ENCODE measurements around the gene CPA2.

The CPA2 gene

DNA sequence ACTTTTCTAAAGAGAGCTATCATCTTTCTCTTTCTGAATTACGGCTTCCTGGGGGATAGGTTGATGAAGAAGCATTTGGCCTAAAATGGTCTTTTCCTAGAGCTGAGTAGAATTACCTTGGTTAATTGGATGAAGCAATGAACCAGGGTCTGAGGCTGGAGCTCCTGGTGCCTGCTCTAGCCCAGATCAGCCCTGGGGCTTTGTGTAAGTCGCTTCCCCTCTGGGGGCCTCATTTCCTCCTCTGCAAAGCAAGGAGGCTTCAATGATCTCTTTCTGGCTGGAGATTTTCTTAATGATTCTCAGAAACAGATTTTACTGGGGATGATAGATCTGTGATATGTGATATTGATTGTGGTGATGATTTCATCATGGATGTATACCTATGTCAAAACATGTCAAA lies 3.5 kb upstream of the CPA2 start:
- Mint-ChIP-seq H3K27me3 (peaks cover 32% of the 10 kb centered on the region), H3K36me3 (ENCODE audit: insufficient read depth) (peaks cover 2% of the 10 kb centered on the region), H3K4me3 (no peak overlapping the region), H3K4me1 (peaks cover 5% of the 10 kb centered on the region), H3K27ac (ENCODE audit: low read depth) (no peak overlapping the region), H3K9me3 (no peaks in the 10 kb centered on the region)
- no peak for DNase-seq (ENCODE audit: low spot score in 2 of 2)
- no peak for ATAC-seq (replicated peaks; ENCODE audit: extremely low read depth, poor library complexity, severe bottlenecking)

DNA sequence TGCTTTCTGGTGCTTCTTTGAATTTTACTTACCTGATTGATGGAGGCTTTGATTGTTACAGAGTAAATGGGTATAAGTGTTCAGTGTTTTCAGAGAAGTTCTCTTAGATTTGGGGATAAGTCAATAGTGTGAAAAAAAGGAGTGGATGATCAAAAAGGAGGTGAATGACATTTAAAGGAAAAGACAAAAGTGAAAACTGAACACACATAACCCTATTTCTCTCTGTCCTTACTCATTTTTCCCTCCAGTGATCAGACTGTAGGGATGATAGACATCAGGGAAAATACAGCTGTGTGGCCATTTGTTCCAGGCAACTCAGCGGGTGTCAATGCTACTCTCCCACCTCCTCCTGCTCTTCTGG lies 278 bp downstream of the CPA2 start:
- ATAC-seq (replicated peaks; ENCODE audit: extremely low read depth, poor library complexity, severe bottlenecking) (no peak), DNase-seq (ENCODE audit: low spot score in 2 of 2) (no peak)
- peaks cover 51% of the 10 kb centered on the region for H3K27me3 Mint-ChIP-seq
- H3K36me3 Mint-ChIP-seq (ENCODE audit: insufficient read depth) = no peaks in the 10 kb centered on the region
- no peak overlapping the region for H3K27ac Mint-ChIP-seq (ENCODE audit: low read depth)
- H3K4me3 Mint-ChIP-seq = no peak overlapping the region
- H3K9me3 Mint-ChIP-seq = no peaks in the 10 kb centered on the region
- H3K4me1 Mint-ChIP-seq = peaks cover 5% of the 10 kb centered on the region

DNA sequence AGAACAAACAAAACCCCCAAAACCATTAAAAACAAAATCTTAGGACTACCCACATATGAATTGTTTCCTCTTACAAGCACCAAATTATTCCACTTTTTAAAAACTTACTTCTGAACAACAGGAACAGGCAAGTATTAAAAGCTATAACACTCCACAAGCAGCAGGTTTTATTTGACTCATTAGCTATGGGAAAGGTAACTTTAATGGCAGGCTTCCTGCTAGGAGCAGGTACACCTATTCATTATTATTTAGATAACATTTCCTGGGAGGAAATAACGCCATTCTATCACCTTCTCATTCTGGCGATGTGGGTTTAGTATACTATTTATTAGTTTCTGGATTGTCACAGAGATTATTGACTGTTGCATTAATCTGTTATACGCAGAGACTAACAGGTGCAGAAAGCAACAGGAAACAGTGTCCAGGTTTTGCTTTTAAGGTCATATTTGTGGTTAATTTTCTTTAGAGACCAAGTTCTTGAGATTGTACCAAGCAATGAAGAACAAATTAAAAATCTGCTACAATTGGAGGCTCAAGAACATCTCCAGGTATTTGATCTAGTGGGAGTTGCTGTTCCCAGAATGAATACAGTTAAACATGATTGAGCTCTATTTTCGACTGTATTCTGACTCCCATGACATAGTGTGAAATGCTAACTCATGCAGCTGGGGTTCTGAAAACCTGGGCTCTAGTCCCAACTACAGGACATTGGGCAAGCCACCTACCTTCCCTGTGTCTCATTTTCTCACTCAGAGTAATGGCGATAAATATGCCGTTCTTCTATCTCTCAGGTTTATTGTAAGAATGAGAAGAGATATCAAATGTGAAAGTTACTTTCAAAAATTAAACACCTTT lies 2.0 kb downstream of the CPA2 start:
- H3K27ac Mint-ChIP-seq (ENCODE audit: low read depth) = no peak overlapping the region
- H3K27me3 Mint-ChIP-seq = peaks cover 49% of the 10 kb centered on the region
- no peaks in the 10 kb centered on the region for H3K36me3 Mint-ChIP-seq (ENCODE audit: insufficient read depth)
- H3K4me1 Mint-ChIP-seq = peaks cover 5% of the 10 kb centered on the region
- no peak for DNase-seq (ENCODE audit: low spot score in 2 of 2)
- no peak overlapping the region for H3K4me3 Mint-ChIP-seq
- no peak for ATAC-seq (replicated peaks; ENCODE audit: extremely low read depth, poor library complexity, severe bottlenecking)
- H3K9me3 Mint-ChIP-seq = no peaks in the 10 kb centered on the region

DNA sequence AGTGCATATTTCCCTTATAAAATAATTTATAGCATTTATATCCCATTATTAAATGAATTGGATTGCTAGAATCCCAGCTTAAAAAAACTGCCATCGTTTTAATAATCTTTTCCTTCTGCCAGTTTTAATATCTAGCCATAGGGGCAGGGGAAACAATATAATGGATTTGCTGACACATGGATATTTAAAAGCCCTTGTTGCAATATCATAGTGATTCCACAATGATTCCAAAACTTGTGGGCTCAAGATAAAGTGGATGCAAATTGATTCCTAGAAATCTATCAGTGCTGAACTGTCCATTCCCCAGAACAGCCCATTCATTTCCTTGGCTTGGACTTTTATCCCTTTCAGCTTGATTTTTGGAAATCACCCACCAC lies 2.6 kb downstream of the CPA2 start:
- Mint-ChIP-seq H3K36me3 (ENCODE audit: insufficient read depth) (no peaks in the 10 kb centered on the region), H3K27ac (ENCODE audit: low read depth) (no peak overlapping the region), H3K4me1 (peaks cover 5% of the 10 kb centered on the region), H3K4me3 (no peak overlapping the region), H3K9me3 (no peaks in the 10 kb centered on the region), H3K27me3 (peaks cover 56% of the 10 kb centered on the region)
- ATAC-seq (replicated peaks; ENCODE audit: extremely low read depth, poor library complexity, severe bottlenecking) (no peak), DNase-seq (ENCODE audit: low spot score in 2 of 2) (no peak)

DNA sequence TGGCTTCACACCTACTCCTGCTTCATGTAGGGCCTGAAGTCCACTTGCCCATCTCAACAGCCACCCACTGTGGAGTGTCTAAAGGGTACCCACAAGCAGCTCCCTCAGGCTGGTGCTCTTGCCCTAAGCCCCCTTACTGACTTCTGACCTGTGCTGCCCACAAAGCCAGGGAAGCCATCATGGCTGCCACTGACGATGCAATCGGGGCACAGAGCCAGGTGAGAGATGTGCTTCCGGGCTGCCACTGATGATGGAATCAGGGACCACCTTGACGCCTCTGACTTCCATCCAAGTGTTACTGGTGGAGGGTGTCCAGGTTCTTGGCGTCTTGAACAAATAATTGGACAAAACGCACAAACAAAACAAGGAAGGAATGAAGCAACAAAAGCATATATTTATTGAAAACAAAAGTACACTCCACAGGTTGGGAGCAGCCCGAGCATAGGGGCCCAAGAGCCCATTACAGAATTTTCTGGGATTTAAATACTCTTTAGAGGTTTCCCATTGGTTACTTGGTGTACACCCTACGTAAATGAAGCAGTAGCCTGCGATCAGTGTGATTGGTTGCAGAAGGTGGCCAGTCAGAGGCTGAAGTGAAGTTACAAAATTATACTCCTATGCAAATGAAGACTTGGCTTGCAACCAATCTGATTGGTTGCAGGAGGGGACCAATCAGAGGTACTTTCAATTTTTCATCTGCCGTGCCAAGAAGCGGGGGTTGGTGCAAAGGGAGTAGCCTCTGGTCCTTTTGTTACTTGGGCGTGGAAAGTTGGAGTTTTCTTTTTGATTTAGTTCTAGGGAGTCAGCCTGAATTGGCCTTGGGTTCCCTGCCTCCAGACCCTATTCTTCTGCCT lies 4.5 kb downstream of the CPA2 start:
- H3K36me3 Mint-ChIP-seq (ENCODE audit: insufficient read depth) = no peaks in the 10 kb centered on the region
- no peak overlapping the region for H3K27ac Mint-ChIP-seq (ENCODE audit: low read depth)
- DNase-seq (ENCODE audit: low spot score in 2 of 2) (no peak), ATAC-seq (replicated peaks; ENCODE audit: extremely low read depth, poor library complexity, severe bottlenecking) (no peak)
- H3K4me3 Mint-ChIP-seq = no peak overlapping the region
- H3K4me1 Mint-ChIP-seq = peaks cover 5% of the 10 kb centered on the region
- peaks cover 64% of the 10 kb centered on the region for H3K27me3 Mint-ChIP-seq
- no peaks in the 10 kb centered on the region for H3K9me3 Mint-ChIP-seq

DNA sequence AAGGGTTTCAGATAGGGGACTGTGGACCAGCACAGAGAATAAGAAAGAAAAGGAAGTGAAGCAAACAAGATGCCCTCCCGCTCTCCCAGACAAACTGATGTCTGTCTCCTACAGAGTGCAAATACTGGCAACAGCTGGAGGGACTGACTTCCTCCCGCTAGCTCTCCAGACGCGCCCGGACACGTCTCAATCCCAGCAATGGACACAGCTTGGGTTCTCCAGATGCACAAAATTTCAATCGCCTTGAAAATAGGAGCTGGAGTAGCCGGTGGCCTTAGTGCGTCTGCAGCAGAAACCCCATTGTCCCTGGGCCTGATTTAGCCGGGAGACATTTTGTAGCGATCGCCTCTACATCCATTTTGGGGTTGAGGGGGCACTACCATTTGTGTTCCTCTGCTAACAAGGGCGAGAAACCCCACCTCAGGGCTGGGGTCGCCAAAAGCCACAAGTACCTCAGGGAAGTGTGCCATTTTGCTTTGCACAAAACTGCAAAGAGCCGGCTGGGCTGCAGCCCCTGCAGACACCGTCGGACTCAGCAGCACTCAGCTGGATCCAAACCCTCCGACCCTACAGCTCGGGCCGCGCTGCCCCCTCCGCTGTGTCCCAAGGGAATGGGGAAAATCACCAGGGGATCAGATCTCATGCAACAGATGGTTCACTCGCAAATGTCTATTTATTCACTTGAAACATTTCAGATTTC lies 5.9 kb downstream of the CPA2 start:
- H3K4me3 Mint-ChIP-seq = no peak overlapping the region
- ATAC-seq (replicated peaks; ENCODE audit: extremely low read depth, poor library complexity, severe bottlenecking) = no peak
- H3K36me3 Mint-ChIP-seq (ENCODE audit: insufficient read depth) = no peaks in the 10 kb centered on the region
- H3K27me3 Mint-ChIP-seq = peaks cover 73% of the 10 kb centered on the region
- H3K9me3 Mint-ChIP-seq = no peaks in the 10 kb centered on the region
- H3K27ac Mint-ChIP-seq (ENCODE audit: low read depth) = no peak overlapping the region
- H3K4me1 Mint-ChIP-seq = peaks cover 4% of the 10 kb centered on the region
- no peak for DNase-seq (ENCODE audit: low spot score in 2 of 2)

DNA sequence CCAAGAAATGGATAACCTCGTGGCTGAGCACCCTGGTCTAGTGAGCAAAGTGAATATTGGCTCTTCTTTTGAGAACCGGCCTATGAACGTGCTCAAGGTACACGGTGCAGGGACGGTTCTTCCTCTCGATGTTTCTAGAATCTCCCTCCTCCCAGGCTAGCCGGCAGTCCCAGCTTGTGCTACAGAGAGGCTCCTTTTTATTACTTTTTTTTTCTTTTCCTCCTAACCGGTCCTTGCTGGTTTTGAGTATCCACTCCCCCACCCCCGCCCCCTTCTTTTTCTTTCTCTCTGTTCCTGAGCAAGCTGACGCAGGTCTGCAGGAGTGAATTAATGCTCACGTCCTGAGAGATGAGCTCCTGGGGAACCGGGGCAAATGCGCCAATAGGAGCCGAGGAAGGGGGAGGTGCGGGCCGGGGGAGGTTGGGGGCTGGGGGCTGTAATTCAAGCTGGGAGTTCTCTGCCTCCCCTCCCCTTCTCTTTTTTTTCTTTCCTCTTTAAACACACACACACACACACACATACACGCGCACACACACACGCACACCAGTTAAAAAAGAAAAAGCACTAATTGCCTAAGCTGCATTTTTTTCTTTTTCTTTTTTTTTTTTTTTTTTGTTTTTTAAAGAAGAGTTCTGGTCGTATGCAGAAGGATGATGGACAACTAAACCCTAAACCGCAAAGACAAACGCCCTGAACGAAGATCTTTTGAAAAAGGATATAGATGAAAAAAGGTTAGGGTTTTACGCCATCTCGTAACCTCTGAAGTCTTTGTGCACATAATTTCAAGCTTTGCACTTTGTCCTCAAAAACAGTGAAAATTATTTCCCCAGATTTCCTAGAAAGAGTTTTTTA lies 6.6 kb downstream of the CPA2 start:
- Mint-ChIP-seq H3K4me3 (no peak overlapping the region), H3K9me3 (no peaks in the 10 kb centered on the region), H3K27ac (ENCODE audit: low read depth) (no peak overlapping the region), H3K4me1 (no peaks in the 10 kb centered on the region), H3K27me3 (peaks cover 71% of the 10 kb centered on the region), H3K36me3 (ENCODE audit: insufficient read depth) (no peaks in the 10 kb centered on the region)
- DNase-seq (ENCODE audit: low spot score in 2 of 2) = no peak
- no peak for ATAC-seq (replicated peaks; ENCODE audit: extremely low read depth, poor library complexity, severe bottlenecking)

DNA sequence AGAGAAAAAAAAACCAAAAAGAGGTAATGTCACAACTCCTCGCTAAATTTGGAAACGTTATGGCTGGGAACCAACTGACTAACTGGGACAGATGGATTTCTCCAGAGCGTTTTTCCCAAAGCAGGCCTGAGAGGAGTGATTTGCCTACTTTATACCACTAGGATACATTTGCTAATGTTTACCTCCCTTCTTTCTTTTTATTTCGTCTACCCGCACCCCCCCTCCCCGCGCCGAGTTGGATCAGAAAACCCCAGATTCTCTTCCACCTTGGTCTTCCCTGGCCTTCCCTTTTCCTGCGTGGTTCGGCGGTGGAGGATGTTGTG lies 7.2 kb downstream of the CPA2 start:
- no peak overlapping the region for H3K27ac Mint-ChIP-seq (ENCODE audit: low read depth)
- DNase-seq (ENCODE audit: low spot score in 2 of 2) (no peak), ATAC-seq (replicated peaks; ENCODE audit: extremely low read depth, poor library complexity, severe bottlenecking) (no peak)
- no peaks in the 10 kb centered on the region for H3K36me3 Mint-ChIP-seq (ENCODE audit: insufficient read depth)
- H3K27me3 Mint-ChIP-seq = peaks cover 69% of the 10 kb centered on the region
- H3K4me1 Mint-ChIP-seq = no peaks in the 10 kb centered on the region
- no peak overlapping the region for H3K4me3 Mint-ChIP-seq
- no peaks in the 10 kb centered on the region for H3K9me3 Mint-ChIP-seq

DNA sequence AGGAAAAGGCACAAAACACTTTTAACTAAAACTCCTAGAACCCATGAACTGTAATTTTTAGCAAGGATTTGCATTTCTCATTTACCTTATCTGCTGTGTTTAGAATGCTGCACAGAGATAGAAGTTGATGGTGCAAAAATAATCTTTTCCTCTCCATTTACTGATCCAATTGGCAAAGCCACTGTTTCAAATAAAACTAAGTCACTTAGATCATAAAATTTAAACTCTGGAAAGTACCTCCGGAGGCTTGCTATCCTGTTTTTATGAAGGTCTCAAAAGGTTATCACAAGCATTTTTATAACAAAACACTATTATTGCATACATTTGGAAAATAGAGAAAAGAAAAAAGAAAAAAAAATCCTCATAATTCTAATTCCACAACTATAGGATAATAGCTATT lies 7.6 kb downstream of the CPA2 start:
- no peak overlapping the region for H3K27ac Mint-ChIP-seq (ENCODE audit: low read depth)

DNA sequence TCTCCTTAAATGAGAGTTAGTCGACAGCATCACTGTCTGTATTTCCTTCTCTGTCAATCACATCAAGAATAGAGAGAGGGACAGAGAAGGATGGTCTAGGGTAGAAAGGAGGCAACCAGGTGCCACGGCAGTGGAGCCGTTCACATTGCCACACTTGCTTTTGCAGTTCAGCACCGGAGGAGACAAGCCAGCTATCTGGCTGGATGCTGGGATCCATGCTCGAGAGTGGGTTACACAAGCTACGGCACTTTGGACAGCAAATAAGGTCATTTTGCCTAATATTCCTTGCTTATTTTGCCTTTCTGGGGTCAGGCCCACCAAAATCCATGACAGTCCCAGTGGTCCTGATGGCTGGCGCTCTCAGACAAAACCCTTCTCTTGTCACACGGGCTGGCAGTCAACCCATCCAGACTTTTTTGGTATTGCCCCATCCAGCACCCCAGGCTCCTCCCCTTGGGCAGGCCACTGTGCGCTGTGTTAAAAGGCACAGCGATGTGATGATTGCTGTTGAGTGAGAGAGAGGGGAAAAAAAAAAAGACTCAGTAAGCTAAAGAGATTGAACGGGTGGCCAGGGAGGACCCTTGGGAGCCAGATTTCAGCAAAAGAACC lies 8.4 kb downstream of the CPA2 start:
- H3K27me3 Mint-ChIP-seq = peaks cover 61% of the 10 kb centered on the region
- no peak overlapping the region for H3K4me3 Mint-ChIP-seq
- DNase-seq (ENCODE audit: low spot score in 2 of 2) (no peak), ATAC-seq (replicated peaks; ENCODE audit: extremely low read depth, poor library complexity, severe bottlenecking) (no peak)
- H3K4me1 Mint-ChIP-seq = no peaks in the 10 kb centered on the region
- no peaks in the 10 kb centered on the region for H3K36me3 Mint-ChIP-seq (ENCODE audit: insufficient read depth)
- no peaks in the 10 kb centered on the region for H3K9me3 Mint-ChIP-seq
- H3K27ac Mint-ChIP-seq (ENCODE audit: low read depth) = no peak overlapping the region

More for the DNA sequence above, 7.6 kb downstream of the CPA2 start:
- H3K36me3 Mint-ChIP-seq (ENCODE audit: insufficient read depth) = no peaks in the 10 kb centered on the region
- ATAC-seq (replicated peaks; ENCODE audit: extremely low read depth, poor library complexity, severe bottlenecking) (no peak), DNase-seq (ENCODE audit: low spot score in 2 of 2) (no peak)
- no peak overlapping the region for H3K4me3 Mint-ChIP-seq
- H3K4me1 Mint-ChIP-seq = no peaks in the 10 kb centered on the region
- no peaks in the 10 kb centered on the region for H3K9me3 Mint-ChIP-seq
- peaks cover 69% of the 10 kb centered on the region for H3K27me3 Mint-ChIP-seq

DNA sequence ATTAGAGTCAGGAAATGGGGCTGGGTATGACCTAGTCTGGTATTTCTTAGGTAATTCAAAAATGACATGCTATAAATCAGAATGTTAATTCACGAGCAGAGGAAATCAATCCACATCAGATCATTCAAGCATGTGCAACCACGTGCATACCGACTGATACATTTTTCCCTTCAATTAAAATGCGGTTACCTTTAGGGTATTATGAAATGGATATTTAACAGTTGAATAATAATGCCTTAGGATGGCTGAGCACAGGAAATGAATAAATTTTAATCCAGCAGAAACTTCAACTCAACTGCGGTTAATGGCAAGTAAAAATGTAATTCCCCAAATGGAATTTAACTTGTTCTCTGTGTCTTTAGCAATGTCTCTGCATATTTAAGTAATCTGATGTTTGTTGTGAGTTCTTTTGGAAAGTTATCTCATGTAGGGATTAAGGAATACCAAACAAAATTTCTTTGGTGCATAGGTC lies 9.2 kb downstream of the CPA2 start:
- no peaks in the 10 kb centered on the region for H3K9me3 Mint-ChIP-seq
- peaks cover 59% of the 10 kb centered on the region for H3K27me3 Mint-ChIP-seq
- no peaks in the 10 kb centered on the region for H3K36me3 Mint-ChIP-seq (ENCODE audit: insufficient read depth)
- H3K4me3 Mint-ChIP-seq = no peak overlapping the region
- ATAC-seq (replicated peaks; ENCODE audit: extremely low read depth, poor library complexity, severe bottlenecking) (no peak), DNase-seq (ENCODE audit: low spot score in 2 of 2) (no peak)
- H3K27ac Mint-ChIP-seq (ENCODE audit: low read depth) = no peak overlapping the region
- no peaks in the 10 kb centered on the region for H3K4me1 Mint-ChIP-seq

Data from central memory CD8-positive, alpha-beta T cell (primary cell).